ENCODE data around the gene SBNO2.

SBNO2 gene

GRCh38 chr19:1085676-1086442 is 88.2 kb downstream of the SBNO2 start:
- no peak for DNase-seq

GRCh38 chr19:1085053-1085658 is 88.9 kb downstream of the SBNO2 start:
- DNase-seq, result no peak

- DNase-seq, result no peak
These were observed 89.8 kb downstream of the SBNO2 start for GRCh38 chr19:1084024-1084868.

GRCh38 chr19:1082928-1083816 is 90.9 kb downstream of the SBNO2 start:
- DNase-seq, result no peak

GRCh38 chr19:1082165-1082927 is 91.7 kb downstream of the SBNO2 start:
- peak; percentile 99 for DNase-seq

GRCh38 chr19:1081301-1082164 is 92.5 kb downstream of the SBNO2 start:
- DNase-seq, result peak; percentile 50

- DNase-seq, result no peak
These were observed 93.5 kb downstream of the SBNO2 start for GRCh38 chr19:1080360-1081161.

GRCh38 chr19:1079566-1080111 is 94.4 kb downstream of the SBNO2 start:
- DNase-seq, result no peak

- no peak for DNase-seq
These were observed 97.1 kb downstream of the SBNO2 start for GRCh38 chr19:1076951-1077350.

- DNase-seq, result no peak
These were observed 98.1 kb downstream of the SBNO2 start for GRCh38 chr19:1076046-1076386.

- peak; percentile 91 for DNase-seq
These were observed 99.4 kb downstream of the SBNO2 start for GRCh38 chr19:1074544-1075283.

- no peak for DNase-seq
These were observed 100.0 kb downstream of the SBNO2 start for GRCh38 chr19:1073956-1074517.

GRCh38 chr19:1073063-1073955 is 100.8 kb downstream of the SBNO2 start:
- DNase-seq, result no peak

GRCh38 chr19:1072371-1073015 is 101.6 kb downstream of the SBNO2 start:
- no peak for DNase-seq

GRCh38 chr19:1070931-1071791 is 102.9 kb downstream of the SBNO2 start:
- DNase-seq, result no peak

GRCh38 chr19:1070576-1070930 is 103.5 kb downstream of the SBNO2 start:
- DNase-seq, result no peak
